Ovary (tissue), 9 donors: ENCODE data around the gene FUT6. TPM values are rescaled to one million over a fixed set of nuclear protein-coding genes. Genes with fewer than 3 reads are reported as not detected.
"Not testable (repeated sequence)": the region's sequence is repeated elsewhere in the genome, so short reads cannot be mapped to it uniquely, and the experiment has no call there.

Experiments
- DNase-seq, 5 donors: peaks; one replicate each; pipeline ENCODE4 v3.0.0-alpha.2; 2019 to 2020
- H3K27ac ChIP-seq, 2 donors: fragments of 200-600 bp; one replicate each; pipeline versions ENCODE4 v1.5.1 to v1.8.0; 2019 to 2022
- H3K27me3 ChIP-seq: fragments of 200-600 bp; one replicate; pipeline ENCODE4 v1.8.0; 2022
- H3K36me3 ChIP-seq: fragments of 200-600 bp; sonication (generic); one replicate; pipeline ENCODE4 v1.5.1; 2019
- H3K4me1 ChIP-seq: one replicate; pipeline ENCODE4 v1.8.1; 2013; ENCODE audit warnings: mild to moderate bottlenecking, moderate library complexity; ENCODE audit not compliant: insufficient read depth
- H3K4me3 ChIP-seq: fragments of 200-600 bp; sonication (generic); one replicate; pipeline ENCODE4 v1.5.1; 2017
- H3K9me3 ChIP-seq, 2 donors: fragments of 200-600 bp in 1 of 2; sonication (generic) in 1 of 2; one replicate each; pipeline versions ENCODE4 v1.5.1 to v1.8.1; 2013 to 2019; ENCODE audit warnings: mild to moderate bottlenecking in 1 of 2, moderate library complexity in 1 of 2
- EP300 ChIP-seq: sonication (generic); formaldehyde crosslinking; IDR thresholded peaks from one replicate; pipeline ENCODE4 v1.6.1; 2017; ENCODE audit warnings: antibody characterized with exemption
- POLR2A ChIP-seq: fragments of 450-650 bp; IDR thresholded peaks from one replicate; pipeline ENCODE4 v1.6.1; 2017; ENCODE audit warnings: antibody characterized with exemption, mild to moderate bottlenecking, moderate library complexity
- WGBS, 3 donors: extraction: QIAGEN DNeasy Blood & Tissue Kit in 1 of 3; methylation state at CpG; one replicate each; pipeline versions ENCODE4 v1.1.5 to v1.1.7; 2013 to 2017; 5-methylcytosine and 5-hydroxymethylcytosine counted together
- intact Hi-C, 4 donors: fragments of 100-400 bp; cut with DNase I; formaldehyde crosslinking; loops; one replicate each; pipeline versions ENCODE4 v1.11.0 to v1.15.1; 2022 to 2023
- polyA plus RNA-seq, 2 donors: library from polyadenylated mRNA; stranded (reverse); fragments of 200-250 nt in 1 of 2; fragments of 350-450 nt in 1 of 2; fragmentation: Illumina TruSeq in 1 of 2; extraction: RNeasy Lipid Tissue Mini Kit (QIAGEN cat#74804) in 1 of 2; gene quantifications; one replicate each; pipeline ENCODE4 v1.2.3, GENCODE V29; 2013 to 2014
- total RNA-seq, 7 donors: library from RNA; depleted of rRNA in 2 of 7; stranded (reverse); fragments of >200 nt in 2 of 7; fragmentation: NEBNext Ultra II Directional in 3 of 7; extraction: Animal tissue kit (Norgen Biotek cat#: 25700) in 3 of 7; gene quantifications; one replicate each; pipeline versions ENCODE4 v1.1.0 to v1.2.4, GENCODE V29; 2016 to 2023
- TF ChIP-seq, protein P1 (sequence below), 3 donors: fragments of 450-650 bp in 2 of 3; fragments of 200-600 bp in 1 of 3; IDR thresholded peaks; one replicate each; pipeline versions ENCODE4 v1.5.1 to v1.8.0; 2016 to 2022; ENCODE audit warnings: antibody characterized with exemption in 3 of 3, mild to moderate bottlenecking in 1 of 3
- donor health status: DM: no; HTN: no; CAD: no; lungs with moderate emphysema.
- donor health status: DM: no; HTN: no; CAD: no.
- donor health status: Bipolar disorder and iron deficiency.
- donor health status: DM: yes; HTN: yes; CAD: no.
- donor health status: DM: no; HTN: no; CAD: no.
- donor health status: DM: yes; HTN: yes; CAD: no.

Gene FUT6
- total and polyA plus RNA-seq, 9 donors: 0.11 to 2.6 (median 0.38) TPM; not detected in 5

DNA sequence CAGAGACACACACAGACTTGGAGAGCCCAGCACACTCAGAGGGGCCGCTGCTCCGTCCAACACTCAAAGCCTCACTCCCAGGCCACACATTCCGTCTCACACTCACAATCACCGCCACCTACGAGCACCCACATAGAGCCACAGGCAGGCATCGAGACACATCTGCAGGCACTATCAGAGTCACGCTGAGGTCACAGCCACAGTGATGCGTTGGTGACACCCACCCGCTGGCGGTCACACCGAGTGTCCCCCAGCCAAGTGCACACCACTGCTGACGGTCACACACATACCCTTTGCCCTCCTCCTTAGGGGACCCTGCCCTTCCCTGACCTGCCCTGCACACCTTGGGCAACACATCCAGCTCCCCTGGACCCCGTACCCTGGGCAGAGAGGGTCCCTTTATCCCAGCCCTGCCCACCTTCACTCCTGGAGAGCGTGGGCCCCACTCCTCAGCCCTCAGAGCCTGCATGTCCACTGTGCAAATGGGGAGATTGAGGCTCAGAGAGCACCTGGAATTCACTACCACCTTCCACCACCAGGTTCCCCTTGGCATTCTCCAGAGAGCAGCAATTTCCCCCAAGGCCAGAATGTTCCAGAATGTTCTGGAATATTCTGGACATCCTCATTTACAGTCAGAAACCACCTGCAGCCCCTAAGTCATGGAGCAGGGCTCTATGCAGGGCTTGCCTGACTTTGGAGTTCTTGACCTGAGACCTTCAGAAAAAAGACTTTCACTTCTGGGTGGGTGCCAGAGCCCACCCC is 25.4 kb upstream of the FUT6 start:
- no peaks in the 10 kb centered on the region for H3K9me3 ChIP-seq
- no peak overlapping the region for H3K4me3 ChIP-seq
- no peak overlapping the region for H3K27ac ChIP-seq
- H3K27me3 ChIP-seq: no peaks in the 10 kb centered on the region
- H3K4me1 ChIP-seq: no peaks in the 10 kb centered on the region
- 80 to 84% (median 83%) methylated on average over 14 of the region's 14 CpGs for WGBS, 3 donors
- H3K36me3 ChIP-seq: no peaks in the 10 kb centered on the region
- intact Hi-C loops: no loop called here
- DNase-seq: no peak
- TF ChIP-seq POLR2A (no peak), EP300 (no peak)
- TF ChIP-seq, protein P1, sequence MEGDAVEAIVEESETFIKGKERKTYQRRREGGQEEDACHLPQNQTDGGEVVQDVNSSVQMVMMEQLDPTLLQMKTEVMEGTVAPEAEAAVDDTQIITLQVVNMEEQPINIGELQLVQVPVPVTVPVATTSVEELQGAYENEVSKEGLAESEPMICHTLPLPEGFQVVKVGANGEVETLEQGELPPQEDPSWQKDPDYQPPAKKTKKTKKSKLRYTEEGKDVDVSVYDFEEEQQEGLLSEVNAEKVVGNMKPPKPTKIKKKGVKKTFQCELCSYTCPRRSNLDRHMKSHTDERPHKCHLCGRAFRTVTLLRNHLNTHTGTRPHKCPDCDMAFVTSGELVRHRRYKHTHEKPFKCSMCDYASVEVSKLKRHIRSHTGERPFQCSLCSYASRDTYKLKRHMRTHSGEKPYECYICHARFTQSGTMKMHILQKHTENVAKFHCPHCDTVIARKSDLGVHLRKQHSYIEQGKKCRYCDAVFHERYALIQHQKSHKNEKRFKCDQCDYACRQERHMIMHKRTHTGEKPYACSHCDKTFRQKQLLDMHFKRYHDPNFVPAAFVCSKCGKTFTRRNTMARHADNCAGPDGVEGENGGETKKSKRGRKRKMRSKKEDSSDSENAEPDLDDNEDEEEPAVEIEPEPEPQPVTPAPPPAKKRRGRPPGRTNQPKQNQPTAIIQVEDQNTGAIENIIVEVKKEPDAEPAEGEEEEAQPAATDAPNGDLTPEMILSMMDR (IDR thresholded peaks at IDR 0.05): no peak

DNA sequence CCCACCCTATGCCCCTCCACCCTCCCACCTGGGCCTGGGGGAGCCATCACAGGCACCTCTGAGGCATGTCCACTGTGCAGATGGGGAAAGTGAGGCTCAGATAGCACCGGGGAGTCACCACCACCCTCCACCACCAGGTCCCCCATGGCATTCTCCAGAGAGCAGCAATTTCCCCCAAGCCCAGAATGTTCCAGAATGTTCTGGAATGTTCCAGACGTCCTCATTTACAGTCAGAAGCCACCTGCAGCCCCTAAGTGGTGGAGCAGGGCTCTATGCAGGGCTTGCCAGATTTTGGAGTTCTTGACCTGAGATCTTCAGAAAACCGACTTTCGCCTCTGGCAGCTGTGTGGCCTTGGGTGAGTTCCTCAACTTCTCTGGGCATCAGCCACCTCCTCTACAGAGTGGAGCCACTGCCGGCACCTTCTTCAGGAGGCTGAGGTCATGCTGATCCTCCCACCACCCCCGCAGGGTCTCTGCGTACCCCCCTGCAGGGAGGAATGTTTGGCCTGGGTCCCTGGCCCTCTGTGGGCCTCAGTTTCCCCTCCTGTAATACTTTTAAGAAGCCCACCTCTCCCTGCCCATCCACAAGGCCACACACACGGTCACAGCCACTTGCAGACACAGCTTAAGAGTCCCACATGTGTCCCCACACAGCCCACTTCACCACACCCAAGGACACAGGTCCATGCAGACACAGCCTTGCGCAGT is 24.7 kb upstream of the FUT6 start:
- Histone ChIP-seq H3K27ac (no peak overlapping the region), H3K4me3 (no peak overlapping the region), H3K4me1 (no peaks in the 10 kb centered on the region), H3K36me3 (no peaks in the 10 kb centered on the region), H3K27me3 (no peaks in the 10 kb centered on the region), H3K9me3 (no peaks in the 10 kb centered on the region)
- TF ChIP-seq EP300 (no peak), POLR2A (no peak)
- TF ChIP-seq, protein P1 (IDR thresholded peaks at IDR 0.05): no peak
- 70 to 82% (median 76%) methylated on average over 8 to 9 of the region's 9 CpGs for WGBS, 3 donors
- intact Hi-C loops: no loop called here
- no peak for DNase-seq

DNA sequence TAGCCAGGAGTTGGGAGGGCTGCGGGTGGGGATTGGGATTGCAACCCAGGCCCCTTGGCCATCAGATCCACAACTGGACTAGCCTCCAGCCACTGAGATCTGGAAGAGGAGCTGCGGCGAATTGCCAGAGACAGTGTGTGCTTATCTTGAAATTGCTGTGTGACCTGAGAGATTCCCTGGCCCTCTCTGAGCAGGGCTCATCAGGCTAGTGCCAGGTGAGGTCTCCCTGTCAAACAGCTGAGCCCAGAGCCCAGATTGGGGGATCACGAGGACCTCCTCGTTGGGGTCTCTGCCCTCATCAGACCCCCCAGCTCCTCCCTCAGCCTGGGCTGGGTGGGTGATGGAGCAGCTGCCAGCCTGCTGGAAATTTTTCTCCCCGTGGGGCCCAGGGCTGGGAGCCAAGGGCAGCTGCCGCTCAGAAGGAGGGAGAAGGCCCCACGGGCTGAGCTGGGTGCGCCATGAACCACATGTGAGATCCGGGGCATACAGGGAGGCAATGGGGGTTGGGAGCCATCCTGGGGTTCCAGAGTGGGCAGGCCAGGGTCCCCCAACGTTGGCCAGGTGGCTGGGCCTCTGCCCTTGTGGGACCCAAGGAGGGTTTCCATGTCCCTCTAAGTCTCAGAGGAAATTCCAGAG is 23.6 kb upstream of the FUT6 start:
- Histone ChIP-seq H3K4me3 (no peak overlapping the region), H3K36me3 (no peaks in the 10 kb centered on the region), H3K9me3 (no peaks in the 10 kb centered on the region), H3K27ac (no peak overlapping the region), H3K4me1 (no peaks in the 10 kb centered on the region), H3K27me3 (no peaks in the 10 kb centered on the region)
- TF ChIP-seq, protein P1 (IDR thresholded peaks at IDR 0.05): no peak
- no peak for TF ChIP-seq POLR2A
- no peak for TF ChIP-seq EP300
- DNase-seq: no peak
- intact Hi-C loops: no loop called here
- WGBS, 3 donors: 49 to 64% (median 56%) methylated on average over 11 of the region's 11 CpGs

DNA sequence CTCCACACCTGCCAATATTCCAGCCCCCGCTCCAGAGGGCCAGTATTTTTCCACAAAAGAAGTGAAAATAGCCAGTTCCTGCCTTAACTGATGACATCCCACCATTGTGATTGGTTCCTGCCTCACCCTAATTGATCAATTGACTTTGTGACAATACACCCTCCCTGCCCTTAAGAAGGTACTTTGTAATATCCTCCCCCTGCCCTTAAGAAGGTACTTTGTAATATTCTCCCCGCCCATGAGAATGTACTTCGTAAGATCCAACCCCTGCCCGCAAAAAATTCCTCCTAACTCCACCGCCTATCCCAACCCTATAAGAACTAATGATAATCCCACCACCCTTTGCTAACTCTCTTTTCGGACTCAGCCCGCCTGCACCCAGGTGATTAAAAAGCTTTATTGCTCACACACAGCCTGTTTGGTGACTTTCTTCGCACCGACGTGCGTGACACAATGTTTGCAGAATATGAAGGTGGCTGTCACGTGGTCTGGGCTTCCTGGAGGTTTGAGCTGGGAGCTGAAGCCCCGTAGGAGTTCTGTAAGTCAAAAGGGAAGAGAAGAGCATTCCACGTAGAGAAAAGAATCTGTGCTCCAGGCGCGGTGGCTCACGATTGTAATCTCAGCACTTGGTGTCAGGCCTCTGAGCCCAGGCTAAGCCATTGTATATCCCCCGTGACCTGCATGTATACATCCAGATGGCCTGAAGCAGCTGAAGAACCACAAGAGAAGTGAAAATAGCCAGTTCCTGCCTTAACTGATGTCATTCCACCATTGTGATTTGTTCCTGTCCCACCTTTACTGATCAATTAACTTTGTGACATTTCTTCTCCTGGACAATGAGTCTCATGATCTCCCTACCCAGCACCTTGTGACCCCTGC is 17.9 kb upstream of the FUT6 start:
- Histone ChIP-seq H3K4me3 (no peak overlapping the region), H3K9me3 (no peaks in the 10 kb centered on the region), H3K27me3 (no peaks in the 10 kb centered on the region), H3K4me1 (no peaks in the 10 kb centered on the region), H3K27ac (no peak overlapping the region), H3K36me3 (no peaks in the 10 kb centered on the region)
- TF ChIP-seq EP300 (no peak), POLR2A (no peak)
- TF ChIP-seq, protein P1 (IDR thresholded peaks at IDR 0.05): no peak
- intact Hi-C loops: no loop called here
- DNase-seq: no peak
- 87 to 89% (median 88%) methylated on average over 18 of the region's 18 CpGs for WGBS, 3 donors

DNA sequence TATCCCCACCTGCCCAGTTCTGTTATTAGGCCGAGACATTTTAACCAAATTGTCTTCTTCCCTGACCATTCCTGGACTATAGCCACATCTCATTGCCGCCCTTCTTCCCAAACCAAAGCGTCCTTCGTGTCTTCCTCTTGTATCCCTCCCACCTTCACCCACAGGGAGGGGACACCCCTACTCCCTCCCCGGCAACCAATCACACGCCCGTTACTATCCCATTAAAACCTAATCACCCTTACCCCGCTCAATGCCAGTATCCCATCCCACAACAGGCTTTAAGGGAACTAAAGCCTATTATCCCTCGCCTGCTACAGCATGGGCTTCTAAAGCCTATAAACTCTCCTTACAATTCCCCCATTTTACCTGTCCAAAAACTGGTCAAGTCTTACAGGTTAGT is 15.6 kb upstream of the FUT6 start:
- H3K27ac ChIP-seq, H3K9me3 ChIP-seq, H3K27me3 ChIP-seq, intact Hi-C loops, H3K36me3 ChIP-seq, H3K4me1 ChIP-seq, H3K4me3 ChIP-seq, DNase-seq: not testable (repeated sequence)
- WGBS, 3 donors: 52 to 60% (median 56%) methylated on average over 9 of the region's 9 CpGs

DNA sequence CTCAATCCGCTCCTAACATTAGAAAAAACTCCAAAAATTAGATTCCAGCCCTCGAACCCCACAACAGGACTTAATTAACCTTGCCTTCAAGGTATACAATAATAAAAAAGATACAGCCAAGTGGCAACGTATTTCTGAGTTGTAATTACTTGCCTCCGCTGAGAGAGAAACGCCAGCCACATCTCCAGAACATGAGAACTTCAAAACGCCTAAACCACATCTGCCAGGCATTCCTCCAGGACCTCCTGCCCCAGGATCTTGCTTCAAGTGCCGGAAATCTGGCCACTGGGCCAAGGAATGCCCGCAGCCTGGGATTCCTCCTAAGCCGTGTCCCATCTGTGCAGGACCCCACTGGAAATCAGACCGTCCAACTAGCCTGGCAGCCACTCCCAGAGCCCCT is 14.6 kb upstream of the FUT6 start:
- DNase-seq, H3K36me3 ChIP-seq, H3K27me3 ChIP-seq, H3K4me3 ChIP-seq, H3K27ac ChIP-seq, H3K4me1 ChIP-seq, intact Hi-C loops, H3K9me3 ChIP-seq: not testable (repeated sequence)
- 73 to 78% (median 77%) methylated on average over 10 of the region's 10 CpGs for WGBS, 3 donors
